Measurements from ENCODE around the gene TAS2R40. TPM values are rescaled to one million over a fixed set of nuclear protein-coding genes. Genes with fewer than 3 reads are reported as not detected.

The TAS2R40 gene
- total RNA-seq, 1 experiment from 2014 or later: not detected

GRCh38 chr7:143193880-143194279 lies 28.0 kb upstream of the TAS2R40 start:
- TF ChIP-seq CTCF (IDR thresholded peaks at IDR 0.05; ENCODE audit: unreplicated experiment): no peak
- Mint-ChIP-seq H3K27ac (ENCODE audit: unreplicated experiment) (no peak overlapping the region), H3K36me3 (ENCODE audit: insufficient read depth, unreplicated experiment) (no peaks in the 10 kb centered on the region), H3K4me1 (ENCODE audit: low read depth, unreplicated experiment) (no peaks in the 10 kb centered on the region), H3K27me3 (ENCODE audit: unreplicated experiment) (peaks cover under 1% of the 10 kb centered on the region), H3K4me3 (ENCODE audit: low read depth, unreplicated experiment) (no peak overlapping the region), H3K9me3 (ENCODE audit: low read depth, unreplicated experiment) (no peaks in the 10 kb centered on the region)
- BruUV-seq (replicated peaks): no TSS peak
- no peak for DNase-seq
- intact Hi-C loops (cut with micrococcal nuclease; ENCODE audit: unreplicated experiment): no loop called here
- CTCF ChIA-PET: interaction anchor here (1.3 kb wide), 1 partner anchor 21 kb away, joined by 3 read pairs; no protein-coding TSS in a partner anchor

GRCh38 chr7:143199040-143199439 lies 22.8 kb upstream of the TAS2R40 start:
- CTCF ChIA-PET: no interaction called here
- BruUV-seq (replicated peaks): no TSS peak
- no peak overlapping the region for H3K4me3 Mint-ChIP-seq (ENCODE audit: low read depth, unreplicated experiment)
- DNase-seq: no peak
- no peak for TF ChIP-seq CTCF (IDR thresholded peaks at IDR 0.05; ENCODE audit: unreplicated experiment)
- no peaks in the 10 kb centered on the region for H3K9me3 Mint-ChIP-seq (ENCODE audit: low read depth, unreplicated experiment)
- no peaks in the 10 kb centered on the region for H3K36me3 Mint-ChIP-seq (ENCODE audit: insufficient read depth, unreplicated experiment)
- no peak overlapping the region for H3K27ac Mint-ChIP-seq (ENCODE audit: unreplicated experiment)
- intact Hi-C loops (cut with micrococcal nuclease; ENCODE audit: unreplicated experiment): no loop called here
- no peaks in the 10 kb centered on the region for H3K4me1 Mint-ChIP-seq (ENCODE audit: low read depth, unreplicated experiment)
- peaks cover 41% of the 10 kb centered on the region for H3K27me3 Mint-ChIP-seq (ENCODE audit: unreplicated experiment)

- Mint-ChIP-seq H3K9me3 (ENCODE audit: low read depth, unreplicated experiment) (no peaks in the 10 kb centered on the region), H3K4me1 (ENCODE audit: low read depth, unreplicated experiment) (peaks cover 10% of the 10 kb centered on the region), H3K36me3 (ENCODE audit: insufficient read depth, unreplicated experiment) (no peaks in the 10 kb centered on the region), H3K27ac (ENCODE audit: unreplicated experiment) (no peak overlapping the region), H3K27me3 (ENCODE audit: unreplicated experiment) (peaks cover 52% of the 10 kb centered on the region), H3K4me3 (ENCODE audit: low read depth, unreplicated experiment) (no peak overlapping the region)
- CTCF ChIA-PET: interaction anchor here (1.0 kb wide), 1 partner anchor 762 kb away, joined by 3 read pairs; no protein-coding TSS in a partner anchor
- no peak for DNase-seq
- no TSS peak for BruUV-seq (replicated peaks)
- TF ChIP-seq CTCF (IDR thresholded peaks at IDR 0.05; ENCODE audit: unreplicated experiment): no peak
- intact Hi-C loops (cut with micrococcal nuclease; ENCODE audit: unreplicated experiment): no loop called here
Observed at GRCh38 chr7:143202161-143202560, 19.7 kb upstream of the TAS2R40 start.

- Mint-ChIP-seq H3K27me3 (ENCODE audit: unreplicated experiment) (peaks cover 57% of the 10 kb centered on the region), H3K27ac (ENCODE audit: unreplicated experiment) (no peak overlapping the region), H3K9me3 (ENCODE audit: low read depth, unreplicated experiment) (no peaks in the 10 kb centered on the region), H3K4me1 (ENCODE audit: low read depth, unreplicated experiment) (peaks cover 10% of the 10 kb centered on the region), H3K36me3 (ENCODE audit: insufficient read depth, unreplicated experiment) (no peaks in the 10 kb centered on the region), H3K4me3 (ENCODE audit: low read depth, unreplicated experiment) (no peak overlapping the region)
- intact Hi-C loops (cut with micrococcal nuclease; ENCODE audit: unreplicated experiment): no loop called here
- TF ChIP-seq CTCF (IDR thresholded peaks at IDR 0.05; ENCODE audit: unreplicated experiment): no peak
- CTCF ChIA-PET: no interaction called here
- BruUV-seq (replicated peaks): no TSS peak
- DNase-seq: no peak
Observed at GRCh38 chr7:143203386-143203785, 18.5 kb upstream of the TAS2R40 start.
